GM19452 (cell line): ENCODE data around the gene DNAAF1.

Experiments used
- ATAC-seq: cut with Tn5 transposase; IDR thresholded peaks from one replicate; pipeline ENCODE4 v1.9.1; 2021; ENCODE audit not compliant: unreplicated experiment

DNAAF1 gene

GRCh38 chr16:84159007-84159406 is 13.9 kb downstream of the DNAAF1 start:
- no peak for ATAC-seq

GRCh38 chr16:84159800-84160199 is 14.7 kb downstream of the DNAAF1 start:
- no peak for ATAC-seq

DNA sequence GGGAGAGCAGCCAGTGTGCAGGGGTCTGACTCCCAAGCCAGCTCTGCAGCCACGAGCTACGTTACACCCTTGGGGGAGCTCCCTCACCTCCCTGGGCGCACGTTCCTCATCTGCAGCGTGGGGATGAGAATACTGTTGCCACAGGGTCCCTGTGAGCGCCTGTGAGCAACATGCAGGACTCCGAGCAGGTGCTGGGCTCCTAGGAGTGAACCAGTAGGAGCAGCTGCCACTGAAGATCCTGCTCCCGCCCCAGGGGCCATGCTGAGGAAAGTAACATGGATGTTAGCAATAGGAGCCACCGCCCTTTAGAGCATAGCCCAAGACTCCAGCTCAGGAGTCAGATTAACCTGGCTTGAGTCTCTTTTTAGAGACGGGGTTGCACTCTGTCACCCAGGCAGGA is 15.9 kb downstream of the DNAAF1 start:
- no peak for ATAC-seq

DNA sequence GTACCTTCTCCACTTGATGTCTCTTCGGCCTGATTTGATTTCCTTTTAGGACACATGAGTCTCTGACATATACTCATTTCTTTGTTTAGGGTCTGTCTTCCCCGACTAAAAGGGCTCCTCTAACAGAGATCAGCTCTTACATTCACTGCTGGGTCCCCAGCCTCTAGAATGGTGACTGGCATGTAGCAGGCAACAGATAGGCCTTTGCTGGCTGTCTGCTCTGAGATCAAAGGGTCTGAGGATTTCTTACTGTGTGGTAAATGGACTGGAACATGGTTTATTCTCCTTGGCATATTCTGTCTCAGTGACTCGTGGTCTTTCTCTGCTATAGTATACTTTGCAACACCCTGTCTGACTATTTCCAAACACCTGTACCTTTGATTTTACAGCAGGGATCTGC is 16.7 kb downstream of the DNAAF1 start:
- no peak for ATAC-seq

- ATAC-seq: no peak
Observed at GRCh38 chr16:84165746-84166145, 20.6 kb downstream of the DNAAF1 start.

DNA sequence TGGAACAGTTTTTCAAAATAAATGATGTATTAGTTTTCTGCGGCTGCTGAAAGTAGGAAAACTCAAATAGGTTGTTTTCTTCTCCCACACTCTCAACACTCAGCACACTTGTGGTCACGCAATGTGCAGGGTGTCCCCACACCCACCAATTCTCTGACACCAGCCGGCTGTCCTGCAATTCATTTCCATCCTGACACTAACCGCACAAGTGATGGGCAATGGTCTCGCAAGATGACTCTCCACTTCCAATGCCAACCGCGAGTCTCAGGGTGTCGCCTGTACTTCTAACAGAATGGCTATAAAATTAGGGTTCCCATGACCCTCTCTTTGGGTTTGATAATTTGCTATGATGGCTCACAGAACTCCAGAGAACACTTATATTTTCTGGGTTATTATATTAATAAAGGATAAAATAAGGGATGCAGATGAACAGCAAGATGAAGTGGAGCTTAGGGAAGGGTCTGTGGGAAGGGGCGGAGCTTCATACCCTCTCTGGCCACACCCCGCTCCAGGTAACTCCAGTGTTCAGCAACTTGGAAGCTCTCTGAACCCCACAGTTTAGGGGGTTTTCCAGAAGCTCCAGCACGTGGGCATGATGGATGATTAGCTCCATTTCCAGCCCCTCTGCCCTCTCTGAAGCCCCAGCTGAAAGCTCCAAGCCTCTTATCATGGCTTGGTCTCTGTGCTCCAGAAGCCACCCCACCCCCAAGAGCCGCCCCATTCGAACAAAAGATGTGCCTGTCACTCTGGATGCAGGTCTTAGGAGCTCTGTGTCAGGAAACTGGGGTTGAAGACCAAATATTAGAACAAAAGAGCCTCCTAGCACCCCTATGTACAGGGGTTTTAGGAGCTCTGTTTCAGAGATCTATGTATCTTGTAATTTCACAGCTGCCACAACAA is 21.9 kb downstream of the DNAAF1 start:
- no peak for ATAC-seq

DNA sequence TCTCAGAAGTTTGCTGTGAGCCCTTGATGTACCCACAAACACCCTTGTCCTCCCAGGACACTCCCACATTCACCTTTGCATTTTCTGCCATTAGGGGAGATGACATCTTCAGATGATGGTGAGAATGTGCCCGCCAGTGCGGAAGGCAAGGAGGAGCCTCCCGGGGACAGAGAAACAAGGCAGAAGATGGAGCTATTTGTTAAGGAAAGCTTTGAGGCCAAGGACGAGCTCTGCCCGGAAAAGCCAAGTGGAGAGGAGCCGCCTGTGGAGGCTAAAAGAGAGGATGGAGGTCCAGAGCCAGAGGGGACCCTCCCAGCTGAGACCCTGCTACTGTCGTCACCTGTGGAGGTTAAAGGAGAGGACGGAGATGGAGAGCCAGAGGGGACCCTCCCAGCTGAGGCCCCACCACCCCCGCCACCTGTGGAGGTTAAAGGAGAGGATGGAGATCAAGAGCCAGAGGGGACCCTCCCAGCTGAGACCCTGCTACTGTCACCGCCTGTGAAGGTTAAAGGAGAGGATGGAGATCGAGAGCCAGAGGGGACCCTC is 24.7 kb downstream of the DNAAF1 start:
- no peak for ATAC-seq

GRCh38 chr16:84174396-84174795 is 29.3 kb downstream of the DNAAF1 start:
- no peak for ATAC-seq

DNA sequence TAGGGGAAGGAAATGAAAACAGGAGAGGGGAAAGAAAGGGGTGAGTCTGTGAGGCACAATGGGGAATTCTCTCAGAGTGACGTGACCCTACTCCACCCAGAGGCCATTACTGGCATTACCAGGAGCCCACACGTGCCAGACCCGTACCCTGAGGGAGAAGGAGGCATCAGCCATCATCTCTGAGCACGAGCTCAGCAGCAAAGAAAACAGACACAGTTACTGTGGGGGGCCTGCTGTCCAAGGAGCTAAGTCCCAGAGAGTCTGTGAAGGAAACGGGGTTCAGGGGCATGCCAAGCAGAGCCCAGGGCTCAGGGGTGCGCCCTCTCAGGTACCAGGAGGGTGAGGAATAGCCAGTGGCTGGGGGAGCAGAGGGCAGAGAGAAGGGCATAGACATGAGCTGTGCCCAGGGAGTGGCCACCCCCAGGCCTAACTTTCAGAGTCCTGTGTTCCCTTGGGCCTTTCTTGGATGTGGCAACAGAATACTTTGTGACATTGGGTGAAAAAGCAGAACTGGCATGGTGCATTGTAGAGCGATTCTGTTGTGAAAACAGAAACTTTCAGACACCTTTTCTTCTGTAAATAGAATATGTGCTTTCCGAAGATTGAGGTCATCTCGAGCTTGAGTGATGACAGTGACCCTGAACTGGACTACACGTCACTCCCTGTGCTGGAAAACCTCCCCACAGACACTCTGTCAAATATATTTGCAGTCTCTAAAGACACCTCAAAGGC is 30.4 kb downstream of the DNAAF1 start:
- ATAC-seq: peak; percentile 56

DNA sequence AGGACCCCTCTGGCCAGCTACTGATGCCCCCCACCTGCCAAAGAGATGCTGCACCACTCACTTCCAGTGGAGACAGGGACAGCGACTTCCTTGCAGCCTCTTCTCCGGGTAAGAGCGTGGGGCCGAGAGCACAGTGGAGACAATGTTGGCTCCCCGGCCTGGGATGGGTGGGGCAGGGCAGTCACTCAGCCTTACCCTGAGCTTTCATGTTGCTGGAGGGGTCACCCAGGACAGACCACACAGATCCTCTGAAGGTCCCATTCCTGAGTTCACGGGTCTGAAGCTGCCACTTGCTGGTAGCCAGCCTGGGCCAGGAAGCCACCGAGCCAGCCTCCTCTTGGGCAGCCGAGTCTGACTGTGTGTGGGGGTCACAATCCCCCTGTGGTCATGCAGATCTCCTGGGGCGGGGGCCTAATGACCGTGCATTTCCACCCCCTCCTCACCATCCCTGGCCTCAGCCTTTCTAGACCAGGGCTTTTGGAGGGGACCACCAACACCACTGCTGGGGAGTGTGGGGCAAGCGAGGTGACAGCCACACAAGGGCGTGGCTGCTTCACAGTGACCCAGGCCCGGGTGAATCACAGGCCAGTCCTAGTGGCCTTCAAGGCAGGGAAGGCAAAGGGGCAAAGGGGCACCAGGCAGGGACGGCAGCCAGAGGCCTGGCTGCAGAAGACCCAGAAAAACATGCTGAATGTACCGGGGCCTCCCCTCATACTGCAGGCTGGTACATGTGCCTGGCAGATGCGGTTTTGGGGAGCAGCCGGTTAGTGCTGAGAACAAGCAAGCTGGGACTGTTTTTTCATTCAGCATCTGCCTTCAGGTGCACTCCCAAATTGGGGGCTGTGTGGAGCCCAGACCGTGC is 31.3 kb downstream of the DNAAF1 start:
- no peak for ATAC-seq

GRCh38 chr16:84177741-84178073 is 32.6 kb downstream of the DNAAF1 start:
- ATAC-seq: no peak

GRCh38 chr16:84178146-84178765 is 33.1 kb downstream of the DNAAF1 start:
- no peak for ATAC-seq

GRCh38 chr16:84178892-84179611 is 33.9 kb downstream of the DNAAF1 start:
- ATAC-seq: no peak

DNA sequence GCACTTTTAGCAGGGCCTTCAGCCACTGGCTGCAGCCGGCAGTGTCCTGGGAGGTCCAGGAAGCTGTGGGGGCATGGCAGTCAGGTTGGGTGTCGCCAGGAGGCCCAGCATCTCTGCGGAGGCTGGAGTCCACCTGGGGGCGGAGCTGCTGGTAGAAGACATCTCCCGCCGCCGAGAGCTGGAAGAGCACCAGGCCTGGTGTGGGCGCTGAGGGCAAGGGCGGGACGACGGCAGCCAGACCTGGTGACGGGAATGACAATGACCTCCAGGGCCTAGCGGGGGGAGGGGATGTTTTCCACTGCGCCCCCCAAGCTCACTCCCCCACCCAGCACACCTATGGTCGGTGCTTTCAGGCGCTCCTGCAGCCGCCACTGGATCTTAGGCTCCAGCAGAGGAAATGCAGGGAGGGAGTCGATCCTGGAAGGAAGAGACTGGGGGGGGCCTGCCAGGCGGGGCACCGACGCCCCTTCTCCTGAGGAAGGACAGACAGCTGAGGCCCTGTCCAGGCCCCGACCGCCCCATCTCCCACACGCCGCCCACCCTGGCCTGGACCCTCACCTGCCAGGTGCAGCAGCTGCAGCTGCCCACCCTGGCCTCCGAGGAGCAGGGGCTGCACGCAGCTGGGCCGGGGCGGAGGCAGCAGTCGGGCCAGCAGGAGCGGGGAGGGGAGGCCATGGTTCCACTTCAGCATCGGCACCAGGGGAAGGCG is 34.7 kb downstream of the DNAAF1 start:
- ATAC-seq: no peak

- ATAC-seq: no peak
Observed at GRCh38 chr16:84180519-84181140, 35.5 kb downstream of the DNAAF1 start.

- no peak for ATAC-seq
Observed at GRCh38 chr16:84181144-84181915, 36.2 kb downstream of the DNAAF1 start.

- no peak for ATAC-seq
Observed at GRCh38 chr16:84182104-84182503, 37.0 kb downstream of the DNAAF1 start.
